Panc1 (cell line): Measurements from ENCODE around the gene ABLIM2.

Source experiments
- SIN3A ChIP-seq: IDR thresholded peaks from 2 replicates; pipeline ENCODE4 v1.6.1; 2012; ENCODE audit warnings: low read depth, mild to moderate bottlenecking, low read length, moderate library complexity, borderline replicate concordance; ENCODE audit not compliant: insufficient read depth
- TF ChIP-seq, protein P1 (sequence below): fragments of 450-650 bp; IDR thresholded peaks from 2 replicates; pipeline ENCODE4 v1.5.1; 2017; ENCODE audit warnings: mild to moderate bottlenecking

DNA sequence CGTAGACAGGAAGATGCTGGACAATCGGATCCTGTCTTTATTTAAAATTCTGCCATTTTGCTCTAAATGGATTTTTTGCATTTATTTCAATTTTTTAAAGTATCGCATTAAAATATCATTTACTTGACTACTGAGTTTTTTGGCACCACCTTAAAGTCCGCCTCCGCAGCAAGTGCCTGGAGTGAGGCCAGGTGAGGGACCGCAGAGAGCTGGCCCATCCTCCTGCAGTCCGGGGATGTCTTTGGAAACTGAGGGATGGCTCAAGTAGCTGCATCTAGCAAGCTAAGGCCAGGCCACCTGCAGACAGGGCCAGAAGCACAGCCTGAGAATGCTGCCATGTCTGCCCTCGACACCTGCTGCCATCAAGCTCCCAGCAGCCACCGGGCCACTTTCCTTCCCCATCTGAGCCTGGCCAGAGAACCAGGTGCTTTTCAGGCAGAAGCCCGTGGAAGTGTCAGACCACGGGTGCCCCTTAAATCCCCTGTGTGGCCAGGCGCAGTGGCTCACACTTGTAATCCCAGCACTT, 69.6 kb downstream of the ABLIM2 start:
- TF ChIP-seq, protein P1, sequence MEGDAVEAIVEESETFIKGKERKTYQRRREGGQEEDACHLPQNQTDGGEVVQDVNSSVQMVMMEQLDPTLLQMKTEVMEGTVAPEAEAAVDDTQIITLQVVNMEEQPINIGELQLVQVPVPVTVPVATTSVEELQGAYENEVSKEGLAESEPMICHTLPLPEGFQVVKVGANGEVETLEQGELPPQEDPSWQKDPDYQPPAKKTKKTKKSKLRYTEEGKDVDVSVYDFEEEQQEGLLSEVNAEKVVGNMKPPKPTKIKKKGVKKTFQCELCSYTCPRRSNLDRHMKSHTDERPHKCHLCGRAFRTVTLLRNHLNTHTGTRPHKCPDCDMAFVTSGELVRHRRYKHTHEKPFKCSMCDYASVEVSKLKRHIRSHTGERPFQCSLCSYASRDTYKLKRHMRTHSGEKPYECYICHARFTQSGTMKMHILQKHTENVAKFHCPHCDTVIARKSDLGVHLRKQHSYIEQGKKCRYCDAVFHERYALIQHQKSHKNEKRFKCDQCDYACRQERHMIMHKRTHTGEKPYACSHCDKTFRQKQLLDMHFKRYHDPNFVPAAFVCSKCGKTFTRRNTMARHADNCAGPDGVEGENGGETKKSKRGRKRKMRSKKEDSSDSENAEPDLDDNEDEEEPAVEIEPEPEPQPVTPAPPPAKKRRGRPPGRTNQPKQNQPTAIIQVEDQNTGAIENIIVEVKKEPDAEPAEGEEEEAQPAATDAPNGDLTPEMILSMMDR, result no peak
- TF ChIP-seq SIN3A, result no peak
